ENCODE results near the gene HID1.
"Not testable (repeated sequence)": the region's sequence is repeated elsewhere in the genome, so short reads cannot be mapped to it uniquely, and the experiment has no call there.

The HID1 gene

DNA sequence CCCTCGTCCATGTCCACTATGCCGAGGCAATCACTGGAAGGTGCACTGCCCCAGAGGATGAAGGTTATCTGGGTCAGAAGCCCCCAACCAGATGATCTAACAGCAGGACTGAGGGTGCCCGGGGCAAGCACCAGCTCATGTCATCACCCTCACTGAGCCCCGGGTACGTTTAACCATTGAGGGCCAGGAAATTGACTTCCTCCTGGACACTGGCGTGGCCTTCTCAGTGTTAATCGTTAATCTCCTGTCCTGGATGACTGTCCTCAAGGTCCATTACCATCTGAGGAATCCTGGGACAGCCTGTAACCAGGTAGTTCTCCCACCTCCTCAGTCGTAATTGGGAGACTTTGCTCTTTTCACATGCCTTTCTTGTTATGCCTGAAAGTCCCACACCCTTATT, 61.1 kb downstream of the HID1 start:
- H3K36me3 ChIP-seq (replicated peaks); in situ Hi-C loops (cut with MboI; ENCODE audit: low sequenced_read_pairs); H3K4me1 ChIP-seq; H3K9me3 ChIP-seq; H3K4me3 ChIP-seq; H3K27me3 ChIP-seq (ENCODE audit: low read depth); DNase-seq (ENCODE audit: low spot score in 2 of 2): not testable (repeated sequence)

- DNase-seq (ENCODE audit: low spot score in 2 of 2); H3K36me3 ChIP-seq (replicated peaks); H3K27me3 ChIP-seq (ENCODE audit: low read depth); H3K4me3 ChIP-seq; in situ Hi-C loops (cut with MboI; ENCODE audit: low sequenced_read_pairs); H3K4me1 ChIP-seq; H3K9me3 ChIP-seq: not testable (repeated sequence)
These were observed 63.5 kb downstream of the HID1 start for GRCh38 chr17:74909097-74909496.

DNA sequence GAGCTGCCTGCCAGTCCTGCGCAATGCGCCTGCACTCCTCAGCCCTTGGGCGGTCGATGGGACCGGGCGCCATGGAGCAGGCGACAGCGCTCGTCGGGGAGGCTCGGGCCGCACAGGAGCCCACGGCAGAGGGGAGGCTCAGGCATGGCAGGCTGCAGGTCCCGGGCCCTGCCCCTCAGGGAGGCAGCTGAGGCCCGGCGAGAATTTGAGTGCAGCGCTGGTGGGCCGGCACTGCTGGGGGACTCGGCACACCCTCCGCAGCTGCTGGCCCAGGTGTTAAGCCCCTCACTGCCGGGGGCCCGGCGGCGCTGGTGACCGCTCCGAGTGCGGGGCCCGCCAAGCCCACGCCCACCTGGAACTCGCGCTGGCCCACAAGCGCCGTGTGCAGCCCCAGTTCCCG, 65.5 kb downstream of the HID1 start:
- no peak overlapping the region for H3K4me3 ChIP-seq
- no peak for DNase-seq (ENCODE audit: low spot score in 2 of 2)
- no peaks in the 10 kb centered on the region for H3K9me3 ChIP-seq
- H3K27me3 ChIP-seq (ENCODE audit: low read depth), result peaks cover 7% of the 10 kb centered on the region
- no peaks in the 10 kb centered on the region for H3K4me1 ChIP-seq
- in situ Hi-C loops (cut with MboI; ENCODE audit: low sequenced_read_pairs), result no loop called here
- H3K36me3 ChIP-seq (replicated peaks), result no peaks in the 10 kb centered on the region

GRCh38 chr17:74906214-74906793, 66.3 kb downstream of the HID1 start:
- H3K9me3 ChIP-seq; H3K36me3 ChIP-seq (replicated peaks); in situ Hi-C loops (cut with MboI; ENCODE audit: low sequenced_read_pairs); H3K27me3 ChIP-seq (ENCODE audit: low read depth); H3K4me3 ChIP-seq; H3K4me1 ChIP-seq: not testable (repeated sequence)
- DNase-seq (ENCODE audit: low spot score in 2 of 2), result peak in 1 of 2 experiments; percentile 49

GRCh38 chr17:74904687-74905409, 67.7 kb downstream of the HID1 start:
- Histone ChIP-seq H3K9me3 (no peaks in the 10 kb centered on the region), H3K27me3 (ENCODE audit: low read depth) (peaks cover 7% of the 10 kb centered on the region), H3K4me3 (no peak overlapping the region), H3K36me3 (replicated peaks) (no peaks in the 10 kb centered on the region), H3K4me1 (no peaks in the 10 kb centered on the region)
- in situ Hi-C loops (cut with MboI; ENCODE audit: low sequenced_read_pairs), result no loop called here
- DNase-seq (ENCODE audit: low spot score in 2 of 2), result no peak

DNA sequence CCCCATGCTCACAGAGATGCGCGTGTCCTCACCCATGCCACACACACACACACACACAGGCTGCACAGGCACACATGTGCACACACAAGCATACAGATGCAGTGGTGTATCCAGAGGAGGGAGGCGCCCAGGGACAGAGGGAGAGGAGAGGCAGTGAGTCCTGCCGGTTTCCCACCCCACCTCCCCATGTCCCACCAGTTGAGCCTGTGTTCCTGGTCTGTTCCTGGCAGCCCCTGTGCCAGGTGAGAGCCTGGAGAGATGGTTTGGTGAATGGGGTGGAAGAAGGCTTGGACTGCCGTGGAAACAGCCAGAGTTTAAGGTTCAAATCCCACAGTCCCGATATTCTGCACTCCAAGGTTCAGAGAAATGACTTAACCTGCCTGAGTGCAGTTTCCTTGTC, 68.9 kb downstream of the HID1 start:
- peaks cover 7% of the 10 kb centered on the region for H3K27me3 ChIP-seq (ENCODE audit: low read depth)
- H3K4me1 ChIP-seq, result no peaks in the 10 kb centered on the region
- H3K36me3 ChIP-seq (replicated peaks), result no peaks in the 10 kb centered on the region
- no peaks in the 10 kb centered on the region for H3K9me3 ChIP-seq
- DNase-seq (ENCODE audit: low spot score in 2 of 2), result no peak
- no peak overlapping the region for H3K4me3 ChIP-seq
- in situ Hi-C loops (cut with MboI; ENCODE audit: low sequenced_read_pairs), result no loop called here

DNA sequence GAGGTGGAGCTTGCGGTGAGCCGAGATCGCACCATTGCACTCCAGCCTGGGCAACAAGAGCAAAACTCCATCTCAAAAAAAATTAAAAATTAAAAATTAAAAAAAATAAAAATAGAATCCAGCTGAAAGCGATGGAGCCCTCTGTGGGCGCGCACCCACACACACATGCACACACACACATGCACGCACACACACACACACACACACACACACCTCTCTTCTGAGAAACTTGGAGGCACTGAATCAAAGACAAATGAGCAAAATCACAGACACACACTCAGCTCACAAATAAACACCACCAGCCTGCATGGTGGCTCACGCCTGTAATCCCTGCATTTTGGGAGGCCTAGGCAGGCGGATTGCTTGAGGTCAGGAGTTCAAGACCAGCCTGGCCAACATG, 69.5 kb downstream of the HID1 start:
- Histone ChIP-seq H3K27me3 (ENCODE audit: low read depth) (peaks cover 7% of the 10 kb centered on the region), H3K9me3 (no peaks in the 10 kb centered on the region), H3K36me3 (replicated peaks) (no peaks in the 10 kb centered on the region), H3K4me1 (no peaks in the 10 kb centered on the region), H3K4me3 (no peak overlapping the region)
- no peak for DNase-seq (ENCODE audit: low spot score in 2 of 2)
- in situ Hi-C loops (cut with MboI; ENCODE audit: low sequenced_read_pairs), result no loop called here

DNA sequence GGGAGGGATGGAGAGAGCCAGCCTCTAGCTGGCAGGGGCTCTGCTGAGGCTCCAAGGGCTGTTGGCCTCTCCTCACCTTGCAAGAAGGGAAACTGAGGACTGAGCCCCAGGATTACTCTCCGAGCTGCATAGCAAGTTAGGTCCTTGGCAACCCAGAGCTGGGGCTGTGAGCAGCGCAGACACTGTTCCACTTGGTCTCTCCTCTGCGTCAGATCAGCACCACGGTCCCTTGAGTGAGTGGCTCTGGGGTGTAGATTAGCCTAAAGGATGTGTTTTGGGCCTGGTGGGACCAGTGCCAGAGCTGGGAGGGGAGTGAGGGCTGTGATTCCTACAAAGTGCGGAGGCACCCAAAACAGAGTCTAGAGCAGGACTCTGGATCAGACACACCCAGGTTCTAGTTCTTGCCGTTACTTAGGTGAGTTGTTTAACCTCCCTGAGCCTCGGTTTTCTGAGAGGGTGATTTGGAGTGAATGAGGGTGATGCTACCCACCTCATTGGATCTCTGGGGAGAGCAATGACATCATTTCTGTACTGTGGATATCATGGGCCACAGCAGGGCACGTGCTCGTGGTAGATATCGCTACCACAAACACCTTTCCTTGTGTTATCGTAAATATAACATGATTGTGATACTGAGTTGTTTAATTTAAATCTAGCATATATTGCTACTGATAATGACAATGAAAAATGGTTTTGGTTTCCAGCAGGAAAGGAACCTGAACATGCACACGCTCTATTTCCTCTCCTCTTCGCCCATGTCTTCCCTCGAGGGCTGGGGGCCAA, 71.0 kb downstream of the HID1 start:
- no peaks in the 10 kb centered on the region for H3K4me1 ChIP-seq
- in situ Hi-C loops (cut with MboI; ENCODE audit: low sequenced_read_pairs), result no loop called here
- no peak overlapping the region for H3K4me3 ChIP-seq
- no peak for DNase-seq (ENCODE audit: low spot score in 2 of 2)
- no peaks in the 10 kb centered on the region for H3K9me3 ChIP-seq
- no peaks in the 10 kb centered on the region for H3K36me3 ChIP-seq (replicated peaks)
- peaks cover 14% of the 10 kb centered on the region for H3K27me3 ChIP-seq (ENCODE audit: low read depth)
